PC-3 (cell line): ENCODE data around the gene PCBP2.

Experiments used
- EZH2 ChIP-seq: fragments of 300-600 bp; sonication (generic); IDR thresholded peaks from one replicate; pipeline ENCODE4 v1.6.1; 2017; ENCODE audit warnings: antibody characterized with exemption, mild to moderate bottlenecking, low read length; ENCODE audit not compliant: unreplicated experiment
- EZH2phosphoT487 ChIP-seq: fragments of 300-600 bp; sonication (generic); IDR thresholded peaks from 2 replicates; pipeline ENCODE4 v1.6.1; 2018; ENCODE audit warnings: mild to moderate bottlenecking, antibody characterized with exemption, low read length, borderline replicate concordance
- TF ChIP-seq, protein P1 (sequence below): fragments of 300-600 bp; sonication (generic); conservative IDR thresholded peaks from 2 replicates; pipeline ENCODE4 v1.5.1; 2017; ENCODE audit warnings: antibody characterized with exemption, low read depth, mild to moderate bottlenecking, low read length

DNA sequence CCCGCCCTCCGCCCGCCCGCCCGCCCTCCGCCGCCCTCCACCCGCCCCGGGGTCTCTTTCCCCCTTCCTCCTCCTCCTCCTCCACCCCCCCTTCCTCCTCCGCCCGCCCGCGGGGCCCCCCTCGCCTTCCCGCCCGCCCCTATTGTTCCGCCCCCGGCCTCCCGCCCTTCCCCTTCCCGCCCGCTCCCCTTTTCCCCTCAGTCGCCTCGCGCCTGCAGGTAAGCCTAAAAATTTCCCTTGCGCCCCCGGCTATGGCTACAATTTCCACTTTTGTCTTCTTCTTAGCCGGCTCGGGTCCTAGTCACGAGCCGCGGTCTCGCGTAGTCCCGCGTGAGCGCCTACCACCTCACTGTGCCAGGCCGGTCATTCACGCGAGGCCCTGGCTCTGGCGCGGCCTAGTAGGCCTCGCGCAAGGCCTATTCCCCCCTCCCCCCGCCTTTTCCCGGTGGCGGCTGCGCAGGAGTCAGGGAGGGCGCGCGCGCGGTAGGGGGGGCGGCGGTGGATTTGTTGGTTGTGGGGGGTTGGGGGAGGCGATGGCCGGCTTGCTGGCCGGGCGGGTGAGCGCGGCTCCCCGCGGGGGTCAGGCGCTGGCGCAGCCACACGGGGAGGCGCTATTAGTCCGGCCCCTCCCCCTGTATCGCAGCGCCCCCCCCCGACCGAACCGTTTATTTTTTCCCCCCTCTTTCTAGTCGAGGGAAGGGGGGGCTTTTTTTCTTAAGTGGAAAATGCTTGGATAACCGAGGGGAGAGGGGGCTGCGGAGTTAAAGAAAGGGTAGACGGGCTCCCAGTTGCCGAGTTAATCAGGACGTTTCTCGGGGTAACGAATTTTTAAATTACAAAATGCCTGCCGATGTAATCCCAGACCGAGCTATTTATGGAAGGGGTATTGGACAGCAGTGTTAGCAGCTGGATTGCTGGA is 516 bp downstream of the PCBP2 start:
- TF ChIP-seq, protein P1, sequence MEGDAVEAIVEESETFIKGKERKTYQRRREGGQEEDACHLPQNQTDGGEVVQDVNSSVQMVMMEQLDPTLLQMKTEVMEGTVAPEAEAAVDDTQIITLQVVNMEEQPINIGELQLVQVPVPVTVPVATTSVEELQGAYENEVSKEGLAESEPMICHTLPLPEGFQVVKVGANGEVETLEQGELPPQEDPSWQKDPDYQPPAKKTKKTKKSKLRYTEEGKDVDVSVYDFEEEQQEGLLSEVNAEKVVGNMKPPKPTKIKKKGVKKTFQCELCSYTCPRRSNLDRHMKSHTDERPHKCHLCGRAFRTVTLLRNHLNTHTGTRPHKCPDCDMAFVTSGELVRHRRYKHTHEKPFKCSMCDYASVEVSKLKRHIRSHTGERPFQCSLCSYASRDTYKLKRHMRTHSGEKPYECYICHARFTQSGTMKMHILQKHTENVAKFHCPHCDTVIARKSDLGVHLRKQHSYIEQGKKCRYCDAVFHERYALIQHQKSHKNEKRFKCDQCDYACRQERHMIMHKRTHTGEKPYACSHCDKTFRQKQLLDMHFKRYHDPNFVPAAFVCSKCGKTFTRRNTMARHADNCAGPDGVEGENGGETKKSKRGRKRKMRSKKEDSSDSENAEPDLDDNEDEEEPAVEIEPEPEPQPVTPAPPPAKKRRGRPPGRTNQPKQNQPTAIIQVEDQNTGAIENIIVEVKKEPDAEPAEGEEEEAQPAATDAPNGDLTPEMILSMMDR = peak; percentile 63
- TF ChIP-seq EZH2 = no peak
- no peak for TF ChIP-seq EZH2phosphoT487
